Lower leg skin (tissue), 3 donors: ENCODE measurements around the gene CFAP299.

Experiments
- POLR2A ChIP-seq, 2 donors: fragments of 450-650 bp; IDR thresholded peaks; one replicate each; pipeline ENCODE4 v1.6.1; 2016 to 2017; ENCODE audit warnings: antibody characterized with exemption in 2 of 2, mild to moderate bottlenecking in 1 of 2, moderate library complexity in 1 of 2
- TF ChIP-seq, protein P1 (sequence below), 3 donors: fragments of 450-650 bp; IDR thresholded peaks; one replicate each; pipeline ENCODE4 v1.5.1; 2016; ENCODE audit warnings: antibody characterized with exemption in 3 of 3, mild to moderate bottlenecking in 3 of 3, moderate library complexity in 2 of 3

DNA sequence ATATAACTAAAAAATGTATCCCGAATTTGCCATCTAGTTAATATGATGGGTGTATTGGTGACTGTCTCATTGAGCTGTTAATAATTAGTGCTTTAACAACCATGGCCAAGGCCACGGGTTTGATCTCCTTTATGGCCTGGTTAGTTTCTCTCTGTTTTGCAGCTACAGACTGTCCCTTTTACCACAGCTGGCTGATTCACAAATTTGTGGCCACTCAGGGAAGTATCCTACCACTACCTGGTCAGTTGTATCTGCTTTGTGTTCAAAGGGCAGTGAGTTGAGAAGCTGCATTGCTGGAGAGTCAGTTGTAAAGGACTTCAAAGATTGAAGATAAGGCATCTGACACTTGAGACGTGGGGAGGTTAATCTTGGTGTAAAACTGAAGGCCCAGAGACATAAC lies 475.9 kb downstream of the CFAP299 start:
- TF ChIP-seq, protein P1, sequence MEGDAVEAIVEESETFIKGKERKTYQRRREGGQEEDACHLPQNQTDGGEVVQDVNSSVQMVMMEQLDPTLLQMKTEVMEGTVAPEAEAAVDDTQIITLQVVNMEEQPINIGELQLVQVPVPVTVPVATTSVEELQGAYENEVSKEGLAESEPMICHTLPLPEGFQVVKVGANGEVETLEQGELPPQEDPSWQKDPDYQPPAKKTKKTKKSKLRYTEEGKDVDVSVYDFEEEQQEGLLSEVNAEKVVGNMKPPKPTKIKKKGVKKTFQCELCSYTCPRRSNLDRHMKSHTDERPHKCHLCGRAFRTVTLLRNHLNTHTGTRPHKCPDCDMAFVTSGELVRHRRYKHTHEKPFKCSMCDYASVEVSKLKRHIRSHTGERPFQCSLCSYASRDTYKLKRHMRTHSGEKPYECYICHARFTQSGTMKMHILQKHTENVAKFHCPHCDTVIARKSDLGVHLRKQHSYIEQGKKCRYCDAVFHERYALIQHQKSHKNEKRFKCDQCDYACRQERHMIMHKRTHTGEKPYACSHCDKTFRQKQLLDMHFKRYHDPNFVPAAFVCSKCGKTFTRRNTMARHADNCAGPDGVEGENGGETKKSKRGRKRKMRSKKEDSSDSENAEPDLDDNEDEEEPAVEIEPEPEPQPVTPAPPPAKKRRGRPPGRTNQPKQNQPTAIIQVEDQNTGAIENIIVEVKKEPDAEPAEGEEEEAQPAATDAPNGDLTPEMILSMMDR (IDR thresholded peaks at IDR 0.05): no peak
- no peak for TF ChIP-seq POLR2A (IDR thresholded peaks at IDR 0.05)
